H9 (cell line): Measurements from ENCODE around the gene AGGF1. TPM values are rescaled to one million over a fixed set of nuclear protein-coding genes. Genes with fewer than 3 reads are reported as not detected.

Experiments
- DNase-seq: peaks from one replicate; pipeline ENCODE4 v3.0.0-alpha.2; 2017
- H2AFZ ChIP-seq: one replicate; pipeline ENCODE4 v1.6.1; 2013; ENCODE audit warnings: mild to moderate bottlenecking, low read length, control low read depth, moderate library complexity
- H2AK5ac ChIP-seq: 2 replicates; pipeline ENCODE4 v1.6.1; 2013; ENCODE audit warnings: low read length, control low read depth, mixed read lengths; ENCODE audit not compliant: insufficient read length
- H2BK120ac ChIP-seq: one replicate; pipeline ENCODE4 v1.6.1; 2013; ENCODE audit warnings: low read depth, mild to moderate bottlenecking, low read length, control low read depth, inconsistent platforms; ENCODE audit not compliant: poor library complexity, severe bottlenecking
- H2BK12ac ChIP-seq: 2 replicates; pipeline ENCODE4 v1.6.1; 2013; ENCODE audit warnings: low read length, control low read depth, mixed read lengths, low read depth; ENCODE audit not compliant: insufficient read length
- H2BK15ac ChIP-seq: 2 replicates; pipeline ENCODE4 v1.6.1; 2013; ENCODE audit warnings: low read depth, low read length, control low read depth
- H2BK20ac ChIP-seq: one replicate; pipeline ENCODE4 v1.6.1; 2013; ENCODE audit warnings: low read depth, mild to moderate bottlenecking, low read length, control low read depth, inconsistent platforms; ENCODE audit not compliant: poor library complexity, severe bottlenecking
- H2BK5ac ChIP-seq: 2 replicates; pipeline ENCODE4 v1.6.1; 2013; ENCODE audit warnings: low read length, control low read depth, mixed read lengths; ENCODE audit not compliant: insufficient read length
- H3K14ac ChIP-seq: 2 replicates; pipeline ENCODE4 v1.6.1; 2013; ENCODE audit warnings: low read length, control low read depth; ENCODE audit not compliant: insufficient read depth
- H3K18ac ChIP-seq: 2 replicates; pipeline ENCODE4 v1.6.1; 2013; ENCODE audit warnings: low read depth, mild to moderate bottlenecking, mixed read lengths, low read length, control low read depth; ENCODE audit not compliant: insufficient read length
- H3K23ac ChIP-seq: 2 replicates; pipeline ENCODE4 v1.6.1; 2013; ENCODE audit warnings: low read length, control low read depth, mixed read lengths, low read depth; ENCODE audit not compliant: insufficient read length
- H3K23me2 ChIP-seq: 2 replicates; pipeline ENCODE4 v1.6.1; 2013; ENCODE audit warnings: low read depth, mild to moderate bottlenecking, mixed read lengths, low read length, control low read depth; ENCODE audit not compliant: insufficient read length, poor library complexity, severe bottlenecking
- H3K27ac ChIP-seq: 2 replicates; pipeline ENCODE4 v1.5.1; 2013; ENCODE audit warnings: low read length, control low read depth, mixed read lengths, low read depth; ENCODE audit not compliant: insufficient read length
- H3K27me3 ChIP-seq: 2 replicates; pipeline ENCODE4 v1.6.1; 2013; ENCODE audit warnings: low read length, control low read depth, inconsistent platforms; ENCODE audit not compliant: insufficient read depth
- H3K4ac ChIP-seq: 2 replicates; pipeline ENCODE4 v1.6.1; 2013; ENCODE audit warnings: low read depth, mild to moderate bottlenecking, control low read depth, inconsistent platforms, low read length, moderate library complexity
- H3K4me1 ChIP-seq: 2 replicates; pipeline ENCODE4 v1.6.1; 2013; ENCODE audit warnings: low read length, control low read depth, inconsistent platforms; ENCODE audit not compliant: insufficient read depth
- H3K4me2 ChIP-seq: 2 replicates; pipeline ENCODE4 v1.6.1; 2013; ENCODE audit warnings: low read length, control low read depth, mixed read lengths; ENCODE audit not compliant: insufficient read length, insufficient read depth
- H3K56ac ChIP-seq: 2 replicates; pipeline ENCODE4 v1.6.1; 2013; ENCODE audit warnings: low read depth, mild to moderate bottlenecking, mixed read lengths, low read length, control low read depth; ENCODE audit not compliant: insufficient read length
- H3K79me1 ChIP-seq: 2 replicates; pipeline ENCODE4 v1.6.1; 2013; ENCODE audit warnings: low read depth, mild to moderate bottlenecking, moderate library complexity, low read length, control low read depth, inconsistent platforms; ENCODE audit not compliant: insufficient read depth, poor library complexity, severe bottlenecking
- H3K79me2 ChIP-seq: 2 replicates; pipeline ENCODE4 v1.6.1; 2013; ENCODE audit warnings: low read length, control low read depth, inconsistent platforms; ENCODE audit not compliant: insufficient read depth
- H3K9ac ChIP-seq: 2 replicates; pipeline ENCODE4 v1.6.1; 2013; ENCODE audit warnings: low read length, control low read depth, mixed read lengths; ENCODE audit not compliant: insufficient read length; ENCODE audit errors: extremely low read depth
- H3K9me3 ChIP-seq: one replicate; pipeline ENCODE4 v1.6.1; 2013; ENCODE audit warnings: low read depth, low read length, inconsistent platforms; ENCODE audit not compliant: control insufficient read depth
- H3T11ph ChIP-seq: one replicate; pipeline ENCODE4 v1.6.1; 2013; ENCODE audit warnings: mild to moderate bottlenecking, low read length, control low read depth, inconsistent platforms
- H4K20me1 ChIP-seq: one replicate; pipeline ENCODE4 v1.6.1; 2013; ENCODE audit not compliant: control insufficient read depth, insufficient read length, insufficient read depth
- H4K5ac ChIP-seq: 2 replicates; pipeline ENCODE4 v1.6.1; 2013; ENCODE audit warnings: low read depth, mild to moderate bottlenecking, mixed read lengths, low read length, control low read depth; ENCODE audit not compliant: insufficient read length
- H4K8ac ChIP-seq: replicated peaks from 2 replicates; pipeline ENCODE4 v1.6.1; 2013; ENCODE audit warnings: low read length, control low read depth, mixed read lengths, low read depth; ENCODE audit not compliant: insufficient read length
- H4K91ac ChIP-seq: 2 replicates; pipeline ENCODE4 v1.6.1; 2013; ENCODE audit warnings: low read depth, mild to moderate bottlenecking, moderate library complexity, mixed read lengths, low read length, control low read depth; ENCODE audit not compliant: insufficient read length
- H3K27ac Mint-ChIP-seq, 3 experiments: 2 replicates in 2 of 3; 3 replicates in 1 of 3; pipeline ENCODE4 v1.8.0; 2020 to 2021; ENCODE audit warnings: mixed read lengths in 3 of 3, mild to moderate bottlenecking in 1 of 3, moderate library complexity in 1 of 3
- H3K27me3 Mint-ChIP-seq: 2 replicates; pipeline ENCODE4 v1.8.0; 2021; ENCODE audit warnings: low read depth, mild to moderate bottlenecking, moderate library complexity, mixed read lengths
- H3K36me3 Mint-ChIP-seq, 3 experiments: 2 replicates in 2 of 3; 3 replicates in 1 of 3; pipeline ENCODE4 v1.8.0; 2020 to 2021; ENCODE audit warnings: low read depth in 3 of 3, mixed read lengths in 3 of 3; ENCODE audit not compliant: insufficient read depth in 1 of 3
- H3K4me1 Mint-ChIP-seq, 2 experiments: 2 replicates each; pipeline ENCODE4 v1.8.0; 2020; ENCODE audit warnings: mixed read lengths in 2 of 2
- H3K4me3 Mint-ChIP-seq, 2 experiments: 2 replicates in 1 of 2; 3 replicates in 1 of 2; pipeline ENCODE4 v1.8.0; 2020 to 2021; ENCODE audit warnings: mild to moderate bottlenecking in 2 of 2, mixed read lengths in 2 of 2, moderate library complexity in 1 of 2
- H3K9me3 Mint-ChIP-seq, 2 experiments: 2 replicates in 1 of 2; 3 replicates in 1 of 2; pipeline ENCODE4 v1.8.0; 2020; ENCODE audit warnings: mild to moderate bottlenecking in 2 of 2, mixed read lengths in 2 of 2, moderate library complexity in 1 of 2
- WGBS: extraction: QIAGEN DNeasy Blood & Tissue Kit; methylation state at CpG from one replicate; pipeline ENCODE4 v1.1.7; 2013; ENCODE audit warnings: missing lambda C conversion rate, low lambda C conversion rate, mixed read lengths; ENCODE audit not compliant: insufficient read length; ENCODE audit errors: extremely low coverage; 5-methylcytosine and 5-hydroxymethylcytosine counted together
- total RNA-seq: library from RNA; stranded (reverse); gene quantifications from 2 replicates; pipeline ENCODE4 v1.2.1, GENCODE V29; 2021
- TF ChIP-seq, protein P1 (sequence below): fragments of 200-600 bp; sonication (generic); conservative IDR thresholded peaks from 3 replicates; pipeline ENCODE4 v1.8.0; 2021; ENCODE audit warnings: antibody characterized with exemption, mild to moderate bottlenecking

The AGGF1 gene
- total RNA-seq, 1 experiment from 2014 or later = 13.6 TPM

DNA sequence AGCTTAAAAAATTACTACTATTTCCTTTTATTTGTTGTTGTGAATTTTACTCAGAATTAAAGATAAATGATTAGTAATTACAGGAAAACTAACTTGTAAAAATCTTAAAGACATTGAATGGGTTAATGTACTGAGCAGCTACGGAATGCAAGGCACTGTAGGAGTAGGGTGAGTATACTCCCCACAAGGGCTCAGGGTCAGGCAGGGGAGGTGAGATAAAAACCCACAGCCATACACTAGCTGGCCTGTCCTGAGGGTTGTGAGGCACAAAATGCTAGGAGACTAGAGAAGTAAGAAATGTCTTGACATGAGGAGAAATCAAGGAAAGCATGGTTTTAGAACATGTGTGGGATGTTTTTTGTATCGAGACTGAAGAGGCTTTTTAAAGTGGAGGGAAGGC lies 43.5 kb downstream of the AGGF1 start:
- Histone ChIP-seq H2AFZ (no peak overlapping the region), H2BK120ac (no peak overlapping the region), H3K27me3 (no peaks in the 10 kb centered on the region), H3K14ac (no peak overlapping the region), H3K23ac (no peak overlapping the region), H4K20me1 (no peaks in the 10 kb centered on the region), H3K27ac (no peak overlapping the region), H3K56ac (no peak overlapping the region), H3K9ac (no peak overlapping the region), H2BK20ac (no peak overlapping the region), H2AK5ac (no peak overlapping the region), H3K4me1 (no peaks in the 10 kb centered on the region), H3K18ac (no peak overlapping the region), H3K9me3 (no peaks in the 10 kb centered on the region), H3T11ph (no peak overlapping the region), H4K8ac (no peak overlapping the region), H3K4me2 (no peak overlapping the region), H4K5ac (no peak overlapping the region), H3K4ac (no peak overlapping the region), H2BK5ac (no peak overlapping the region), H2BK12ac (no peak overlapping the region), H3K79me2 (no peaks in the 10 kb centered on the region), H4K91ac (no peak overlapping the region), H3K79me1 (no peaks in the 10 kb centered on the region), H3K23me2 (no peaks in the 10 kb centered on the region), H2BK15ac (no peak overlapping the region)
- H3K9me3 Mint-ChIP-seq = no peaks in the 10 kb centered on the region
- peaks cover 8 to 9% of the 10 kb centered on the region in 2 experiments for H3K4me1 Mint-ChIP-seq
- H3K27ac Mint-ChIP-seq = no peak overlapping the region; a peak in 2 of 7 replicates
- no peak for DNase-seq
- H3K4me3 Mint-ChIP-seq = no peak overlapping the region
- H3K27me3 Mint-ChIP-seq = peaks cover 7% of the 10 kb centered on the region
- H3K36me3 Mint-ChIP-seq = peaks cover 0 to 4% (median 0%) of the 10 kb centered on the region in 3 experiments; a peak in 2 of 7 replicates
- WGBS = no CpG with 5 or more reads among the region's 2 CpGs
- TF ChIP-seq, protein P1, sequence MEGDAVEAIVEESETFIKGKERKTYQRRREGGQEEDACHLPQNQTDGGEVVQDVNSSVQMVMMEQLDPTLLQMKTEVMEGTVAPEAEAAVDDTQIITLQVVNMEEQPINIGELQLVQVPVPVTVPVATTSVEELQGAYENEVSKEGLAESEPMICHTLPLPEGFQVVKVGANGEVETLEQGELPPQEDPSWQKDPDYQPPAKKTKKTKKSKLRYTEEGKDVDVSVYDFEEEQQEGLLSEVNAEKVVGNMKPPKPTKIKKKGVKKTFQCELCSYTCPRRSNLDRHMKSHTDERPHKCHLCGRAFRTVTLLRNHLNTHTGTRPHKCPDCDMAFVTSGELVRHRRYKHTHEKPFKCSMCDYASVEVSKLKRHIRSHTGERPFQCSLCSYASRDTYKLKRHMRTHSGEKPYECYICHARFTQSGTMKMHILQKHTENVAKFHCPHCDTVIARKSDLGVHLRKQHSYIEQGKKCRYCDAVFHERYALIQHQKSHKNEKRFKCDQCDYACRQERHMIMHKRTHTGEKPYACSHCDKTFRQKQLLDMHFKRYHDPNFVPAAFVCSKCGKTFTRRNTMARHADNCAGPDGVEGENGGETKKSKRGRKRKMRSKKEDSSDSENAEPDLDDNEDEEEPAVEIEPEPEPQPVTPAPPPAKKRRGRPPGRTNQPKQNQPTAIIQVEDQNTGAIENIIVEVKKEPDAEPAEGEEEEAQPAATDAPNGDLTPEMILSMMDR = no peak
